Ectodermal cell (in vitro differentiated cells): ENCODE results near the gene ZNF18.
"Not testable (repeated sequence)": the region's sequence is repeated elsewhere in the genome, so short reads cannot be mapped to it uniquely, and the experiment has no call there.

ENCODE experiments used
- H3K27ac ChIP-seq: 2 replicates; pipeline ENCODE4 v1.7.0; 2013; ENCODE audit warnings: mild to moderate bottlenecking, low read depth, low read length; ENCODE audit not compliant: insufficient read depth, poor library complexity, severe bottlenecking
- H3K27me3 ChIP-seq: 2 replicates; pipeline ENCODE4 v1.7.0; 2013; ENCODE audit warnings: mild to moderate bottlenecking, low read length; ENCODE audit not compliant: insufficient read depth, control insufficient read depth, poor library complexity, severe bottlenecking
- H3K36me3 ChIP-seq: one replicate; pipeline ENCODE4 v1.7.0; 2013; ENCODE audit warnings: low read length; ENCODE audit not compliant: control insufficient read depth, insufficient read depth
- H3K4me1 ChIP-seq: one replicate; pipeline ENCODE4 v1.7.0; 2013; ENCODE audit warnings: low read length; ENCODE audit not compliant: control insufficient read depth, insufficient read depth
- H3K4me3 ChIP-seq: 2 replicates; pipeline ENCODE4 v1.7.0; 2013; ENCODE audit warnings: low read depth, low read length, control low read depth; ENCODE audit not compliant: insufficient read depth
- H3K9me3 ChIP-seq: 2 replicates; pipeline ENCODE4 v1.7.0; 2013; ENCODE audit warnings: mild to moderate bottlenecking, low read length, moderate library complexity; ENCODE audit not compliant: control insufficient read depth
- WGBS, 2 experiments: methylation state at CpG; one replicate each; pipeline ENCODE4 v1.1.7; 2013; ENCODE audit warnings: missing lambda C conversion rate in 2 of 2; 5-methylcytosine and 5-hydroxymethylcytosine counted together

Gene ZNF18

GRCh38 chr17:11950771-11951519, 46.3 kb downstream of the ZNF18 start:
- WGBS, 2 experiments = 83 to 87% methylated on average over 7 of the region's 7 CpGs
- H3K9me3 ChIP-seq = no peaks in the 10 kb centered on the region
- H3K4me3 ChIP-seq = no peak overlapping the region
- H3K36me3 ChIP-seq = no peaks in the 10 kb centered on the region
- H3K4me1 ChIP-seq = no peaks in the 10 kb centered on the region
- no peak overlapping the region for H3K27ac ChIP-seq
- no peaks in the 10 kb centered on the region for H3K27me3 ChIP-seq

DNA sequence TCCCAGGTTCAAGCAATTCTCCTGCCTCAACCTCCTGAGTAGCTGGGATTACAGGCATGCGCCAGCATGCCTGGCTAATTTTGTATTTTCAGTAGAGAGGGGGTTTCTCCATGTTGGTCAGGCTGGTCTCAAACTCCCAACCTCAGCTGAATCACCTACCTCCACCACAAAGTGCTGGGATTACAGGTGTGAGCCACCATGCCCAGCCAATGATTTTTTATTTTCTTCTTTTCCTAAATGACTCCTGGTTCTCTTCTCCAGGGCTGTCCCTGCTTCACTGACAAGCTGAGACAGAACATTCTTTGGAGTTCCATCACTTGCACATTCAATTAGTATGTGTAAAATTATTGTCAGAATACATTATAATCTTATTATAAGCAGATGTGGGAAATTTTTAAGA, 47.7 kb downstream of the ZNF18 start:
- not testable (repeated sequence) for H3K36me3 ChIP-seq

GRCh38 chr17:11948789-11949188, 48.5 kb downstream of the ZNF18 start:
- no peaks in the 10 kb centered on the region for H3K36me3 ChIP-seq
- 89 to 94% methylated on average over 6 of the region's 6 CpGs for WGBS, 2 experiments
- H3K9me3 ChIP-seq = no peaks in the 10 kb centered on the region
- H3K4me1 ChIP-seq = no peaks in the 10 kb centered on the region
- H3K27me3 ChIP-seq = no peaks in the 10 kb centered on the region
- H3K4me3 ChIP-seq = no peak overlapping the region
- H3K27ac ChIP-seq = no peak overlapping the region

More for the DNA sequence above, 47.7 kb downstream of the ZNF18 start:
- H3K4me1 ChIP-seq, H3K27me3 ChIP-seq, H3K27ac ChIP-seq, H3K4me3 ChIP-seq, H3K9me3 ChIP-seq: not testable (repeated sequence)
- 95% methylated on average over 1 of the region's 1 CpG; no CpG with 5 or more reads in 1 of the 2 experiments for WGBS, 2 experiments

GRCh38 chr17:11944587-11944986, 52.7 kb downstream of the ZNF18 start:
- Histone ChIP-seq H3K27ac (no peak overlapping the region), H3K27me3 (no peaks in the 10 kb centered on the region), H3K4me1 (no peaks in the 10 kb centered on the region), H3K9me3 (no peaks in the 10 kb centered on the region), H3K36me3 (no peaks in the 10 kb centered on the region), H3K4me3 (no peak overlapping the region)
- WGBS, 2 experiments = 94 to 97% methylated on average over 3 of the region's 3 CpGs

GRCh38 chr17:11943759-11944347, 53.4 kb downstream of the ZNF18 start:
- Histone ChIP-seq H3K9me3 (no peaks in the 10 kb centered on the region), H3K27ac (no peak overlapping the region), H3K4me3 (no peak overlapping the region), H3K4me1 (no peaks in the 10 kb centered on the region), H3K27me3 (no peaks in the 10 kb centered on the region), H3K36me3 (no peaks in the 10 kb centered on the region)
- WGBS, 2 experiments = 79 to 85% methylated on average over 7 of the region's 7 CpGs

- not testable (repeated sequence) for H3K9me3 ChIP-seq, H3K36me3 ChIP-seq, H3K4me1 ChIP-seq, H3K27ac ChIP-seq, H3K27me3 ChIP-seq, H3K4me3 ChIP-seq
- 96 to 97% methylated on average over 11 of the region's 11 CpGs for WGBS, 2 experiments
These were observed 54.2 kb downstream of the ZNF18 start for GRCh38 chr17:11943086-11943485.

DNA sequence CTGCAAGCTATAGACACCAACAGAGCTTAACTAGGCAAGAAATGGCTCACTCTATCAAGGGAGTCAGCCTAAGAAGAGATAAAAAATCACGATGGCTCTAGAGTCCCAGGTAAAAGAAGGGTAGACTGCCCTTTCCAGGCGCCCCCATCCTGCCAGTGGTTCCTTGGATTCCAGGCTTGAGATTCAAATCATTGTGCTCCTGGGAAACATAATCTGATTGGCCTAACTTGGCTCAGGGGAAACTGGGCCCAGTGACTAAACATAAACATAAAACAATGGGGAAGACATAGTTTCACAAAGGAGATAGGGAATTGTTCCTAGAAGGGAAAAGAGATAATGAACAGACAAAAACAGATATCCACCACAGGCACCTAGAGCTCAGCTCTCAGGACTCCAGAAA, 56.4 kb downstream of the ZNF18 start:
- WGBS, 2 experiments = 89 to 90% methylated on average over 2 of the region's 2 CpGs
- no peaks in the 10 kb centered on the region for H3K27me3 ChIP-seq
- H3K4me3 ChIP-seq = no peak overlapping the region
- no peak overlapping the region for H3K27ac ChIP-seq
- H3K9me3 ChIP-seq = no peaks in the 10 kb centered on the region
- H3K36me3 ChIP-seq = no peaks in the 10 kb centered on the region
- no peaks in the 10 kb centered on the region for H3K4me1 ChIP-seq

DNA sequence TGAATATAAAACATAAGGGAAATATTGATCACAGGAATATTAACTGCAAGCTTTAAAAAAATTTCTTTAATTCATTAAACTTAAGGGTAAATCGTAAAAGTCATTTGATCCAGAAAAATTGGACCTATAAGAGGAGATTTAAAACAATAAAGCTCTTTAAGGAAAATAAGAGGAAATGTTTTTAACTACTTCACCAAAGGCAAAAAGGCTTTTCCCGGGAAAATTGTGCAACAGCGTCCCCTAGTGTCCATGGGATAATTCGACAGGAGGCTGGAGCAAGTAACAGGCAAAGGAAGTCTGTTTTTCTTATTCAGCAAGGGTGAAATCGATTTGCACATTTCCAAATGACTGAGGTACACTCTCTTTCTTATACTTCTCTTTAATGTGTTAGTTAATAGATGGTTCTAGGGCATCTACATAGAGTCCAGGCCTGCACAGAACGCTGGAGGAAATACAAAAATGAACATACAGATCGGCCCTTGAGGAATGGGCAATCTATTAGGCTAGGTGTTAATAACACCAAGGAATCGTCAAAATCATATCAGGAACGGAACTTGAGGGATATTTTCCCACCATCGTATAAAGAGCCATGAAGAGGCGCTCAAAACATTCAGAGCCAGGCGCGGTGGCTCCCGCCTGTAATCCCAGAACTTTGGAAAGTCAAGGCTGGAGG, 61.4 kb downstream of the ZNF18 start:
- Histone ChIP-seq H3K27ac (no peak overlapping the region), H3K9me3 (no peaks in the 10 kb centered on the region), H3K36me3 (no peaks in the 10 kb centered on the region), H3K4me1 (no peaks in the 10 kb centered on the region), H3K27me3 (no peaks in the 10 kb centered on the region), H3K4me3 (no peak overlapping the region)
- WGBS, 2 experiments = 48 to 54% methylated on average over 12 to 13 of the region's 14 CpGs

GRCh38 chr17:11932337-11932898, 64.9 kb downstream of the ZNF18 start:
- WGBS, 2 experiments = 93% methylated on average over 10 of the region's 10 CpGs
- no peaks in the 10 kb centered on the region for H3K4me1 ChIP-seq
- no peak overlapping the region for H3K27ac ChIP-seq
- no peaks in the 10 kb centered on the region for H3K36me3 ChIP-seq
- no peak overlapping the region for H3K4me3 ChIP-seq
- H3K9me3 ChIP-seq = no peaks in the 10 kb centered on the region
- no peaks in the 10 kb centered on the region for H3K27me3 ChIP-seq

GRCh38 chr17:11928436-11928835, 68.8 kb downstream of the ZNF18 start:
- H3K27ac ChIP-seq = no peak overlapping the region
- no peak overlapping the region for H3K4me3 ChIP-seq
- no peaks in the 10 kb centered on the region for H3K4me1 ChIP-seq
- no peaks in the 10 kb centered on the region for H3K9me3 ChIP-seq
- WGBS, 2 experiments = 59 to 60% methylated on average over 4 of the region's 4 CpGs
- no peaks in the 10 kb centered on the region for H3K36me3 ChIP-seq
- H3K27me3 ChIP-seq = no peaks in the 10 kb centered on the region
